Heart right ventricle (tissue), 16 donors: Measurements from ENCODE around the gene OR9G1. TPM values are rescaled to one million over a fixed set of nuclear protein-coding genes. Genes with fewer than 3 reads are reported as not detected.
"Not testable (repeated sequence)": the region's sequence is repeated elsewhere in the genome, so short reads cannot be mapped to it uniquely, and the experiment has no call there.

Source experiments
- ATAC-seq, 8 donors: fragments of 200-7000 bp; cut with Tn5 transposase; one replicate each; pipeline ENCODE4 v1.9.1; 2020; ENCODE audit warnings: mild to moderate bottlenecking in 8 of 8, moderate library complexity in 8 of 8, moderate number of reproducible peaks in 1 of 8
- DNase-seq, 2 donors: peaks; one replicate each; pipeline ENCODE4 v3.0.0-alpha.2; 2020
- H3K27ac ChIP-seq, 10 donors: fragments of 200-600 bp; sonication (generic) in 2 of 10; one replicate each; pipeline versions ENCODE4 v1.5.0 to v1.8.0; 2020 to 2022; ENCODE audit warnings: mild to moderate bottlenecking in 3 of 10
- H3K27me3 ChIP-seq, 7 donors: fragments of 200-600 bp; one replicate each; pipeline ENCODE4 v1.8.0; 2021 to 2022; ENCODE audit warnings: mild to moderate bottlenecking in 2 of 7
- H3K36me3 ChIP-seq, 9 donors: fragments of 200-600 bp; sonication (generic) in 1 of 9; one replicate each; pipeline versions ENCODE4 v1.5.0 to v1.8.0; 2020 to 2022; ENCODE audit warnings: mild to moderate bottlenecking in 2 of 9
- H3K4me1 ChIP-seq, 9 donors: fragments of 200-600 bp; sonication (generic) in 1 of 9; one replicate each; pipeline versions ENCODE4 v1.5.0 to v1.8.0; 2020 to 2022; ENCODE audit warnings: mild to moderate bottlenecking in 4 of 9
- H3K4me3 ChIP-seq, 10 donors: fragments of 200-600 bp; sonication (generic) in 2 of 10; one replicate each; pipeline versions ENCODE4 v1.5.0 to v1.8.0; 2020 to 2022; ENCODE audit warnings: mild to moderate bottlenecking in 7 of 10, moderate library complexity in 2 of 10
- H3K9me3 ChIP-seq, 11 donors: fragments of 200-600 bp in 10 of 11; sonication (generic) in 2 of 11; one replicate each; pipeline versions ENCODE4 v1.5.0 to v1.8.0; 2013 to 2022; ENCODE audit warnings: mild to moderate bottlenecking in 2 of 11, control low read depth in 1 of 11, moderate library complexity in 1 of 11
- CTCF ChIP-seq, 9 donors: fragments of 200-600 bp; sonication (generic) in 2 of 9; IDR thresholded peaks; one replicate each; pipeline versions ENCODE4 v1.5.0 to v1.8.0; 2021 to 2022; ENCODE audit warnings: antibody characterized with exemption in 9 of 9, mild to moderate bottlenecking in 5 of 9, moderate library complexity in 1 of 9
- WGBS, 2 donors: extraction: QIAGEN DNeasy Blood & Tissue Kit; methylation state at CpG; one replicate each; pipeline ENCODE4 v1.1.7; 2013; ENCODE audit warnings: inconsistent platforms in 1 of 2; 5-methylcytosine and 5-hydroxymethylcytosine counted together
- intact Hi-C, 10 donors: fragments of 100-400 bp; cut with DNase I; formaldehyde crosslinking; loops; one replicate each; pipeline versions ENCODE4 v1.11.1 to v1.14.2; 2022
- polyA plus RNA-seq, 2 donors: library from polyadenylated mRNA; stranded (reverse); fragments of 200-250 nt; gene quantifications; one replicate each; pipeline ENCODE4 v1.2.3, GENCODE V29; 2013
- total RNA-seq, 10 donors: library from RNA; stranded (reverse); fragmentation: NEBNext Ultra II Directional in 3 of 10; extraction: Animal tissue kit (Norgen Biotek cat#: 25700) in 3 of 10; gene quantifications; one replicate each; pipeline versions ENCODE4 v1.2.1 to v1.2.4, GENCODE V29; 2021 to 2023
- donor health status: Arrhythmogenic right ventricular cardiomyopathy.
- donor health status: ischemic (EF 13 %, LVEDD 7.1; RV severe dilation, severe dysfunction).
- donor health status: healthy with polysubstance abuse.
- donor health status: DM: no; HTN: yes; CAD: no.
- donor health status: DM: no; HTN: no; CAD: no.
- donor health status: ischemic (EF 25% LVEDD 6.9; RV normal size, moderate dysfunction).
- donor health status: ischemic (EF 25% LVEDD 5.7; RV mildly dilated, moderate dysfunction).
- donor health status: healthy.
- donor health status: DM: yes; HTN: yes; CAD: no.
- donor health status: Ischemic cardiomyopathy.
- donor health status: ischemic (EF 35%, LVEDD 5.7; RV mildly dilated, moderate dysfunction).
- donor health status: nonischemic (EF 11% LVEDD 7.7; RV severe dilation, severe dysfunction).
- donor health status: DM: yes; HTN: yes; CAD: no.
- donor health status: PGD.
- donor health status: ischemic (EF 29% LVEDD 5.4; RV normal size, mild dysfunction).
- donor health status: nonischemic (EF 23%, LVEDD 6.1; RV moderate dilation, normal function).

OR9G1 gene
- total and polyA plus RNA-seq, 12 donors: not detected

DNA sequence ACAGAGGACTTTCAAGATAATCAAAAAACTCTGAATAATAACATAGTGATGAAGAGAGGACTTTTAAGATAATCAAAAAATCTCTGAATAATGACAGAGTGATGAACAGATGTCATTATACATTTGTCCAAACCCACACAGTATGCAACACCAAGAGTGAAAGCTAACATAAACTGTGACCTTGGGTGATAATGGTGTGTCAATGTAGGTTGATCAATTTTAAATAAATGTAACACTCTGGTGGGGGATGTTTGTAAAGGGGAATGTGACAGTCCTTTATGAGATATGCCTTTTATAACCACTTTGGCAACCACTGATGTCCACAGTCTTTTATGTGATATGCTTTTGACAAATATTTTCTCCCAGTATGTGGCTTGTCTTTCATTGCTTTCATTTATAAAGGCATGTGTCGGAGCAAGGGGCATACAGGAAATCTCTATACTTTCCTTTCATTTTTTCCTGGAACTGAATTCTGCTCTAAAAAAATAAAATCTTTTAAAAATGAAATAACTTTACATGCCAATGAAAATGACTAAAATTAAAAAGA lies 10.3 kb upstream of the OR9G1 start:
- Histone ChIP-seq H3K27me3 (no peaks in the 10 kb centered on the region), H3K4me3 (no peak overlapping the region), H3K9me3 (no peaks in the 10 kb centered on the region), H3K4me1 (no peaks in the 10 kb centered on the region), H3K27ac (no peak overlapping the region), H3K36me3 (no peaks in the 10 kb centered on the region)
- DNase-seq (no peak), ATAC-seq (no peak)
- 61 to 69% methylated on average over 1 of the region's 1 CpG for WGBS, 2 donors
- intact Hi-C loops: loop anchor here in 1 of 10 donors (10.0 kb wide), 1 partner anchor 56 kb away; the partner anchor contains the start of gene OR9G4
- TF ChIP-seq CTCF (IDR thresholded peaks at IDR 0.05): no peak

DNA sequence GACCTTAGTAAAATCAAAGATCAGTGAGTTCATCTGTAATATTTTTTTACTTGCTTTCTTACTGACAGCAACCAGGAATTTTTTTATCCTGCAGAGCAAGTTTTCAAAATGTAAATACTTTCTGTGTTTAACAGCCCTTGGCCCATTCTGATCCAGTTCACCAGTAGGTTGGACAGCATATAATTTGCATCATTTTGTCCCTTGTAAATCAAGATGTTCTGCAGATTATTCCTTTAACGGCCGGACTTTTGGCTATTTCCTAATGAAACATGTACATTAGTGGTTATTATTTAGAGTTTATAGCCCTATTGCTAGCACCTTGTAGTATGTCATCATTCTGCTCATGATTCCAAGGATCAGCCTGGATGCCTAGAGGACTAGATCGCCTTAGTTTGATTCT lies 7.7 kb upstream of the OR9G1 start:
- not testable (repeated sequence) for H3K4me3 ChIP-seq

GRCh38 chr11:56693428-56693827 lies 5.5 kb upstream of the OR9G1 start:
- Histone ChIP-seq H3K4me1 (no peaks in the 10 kb centered on the region), H3K36me3 (no peaks in the 10 kb centered on the region), H3K27ac (no peak overlapping the region), H3K9me3 (no peaks in the 10 kb centered on the region), H3K27me3 (no peaks in the 10 kb centered on the region), H3K4me3 (no peak overlapping the region)
- ATAC-seq (no peak), DNase-seq (no peak)
- WGBS, 2 donors: 73 to 81% methylated on average over 2 of the region's 2 CpGs
- intact Hi-C loops: no loop called here
- no peak for TF ChIP-seq CTCF (IDR thresholded peaks at IDR 0.05)

More for the DNA sequence above, 7.7 kb upstream of the OR9G1 start:
- H3K36me3 ChIP-seq, intact Hi-C loops, H3K27me3 ChIP-seq, DNase-seq, H3K9me3 ChIP-seq, H3K27ac ChIP-seq, ATAC-seq, H3K4me1 ChIP-seq: not testable (repeated sequence)
- WGBS, 2 donors: 85 to 89% methylated on average over 3 of the region's 3 CpGs

DNA sequence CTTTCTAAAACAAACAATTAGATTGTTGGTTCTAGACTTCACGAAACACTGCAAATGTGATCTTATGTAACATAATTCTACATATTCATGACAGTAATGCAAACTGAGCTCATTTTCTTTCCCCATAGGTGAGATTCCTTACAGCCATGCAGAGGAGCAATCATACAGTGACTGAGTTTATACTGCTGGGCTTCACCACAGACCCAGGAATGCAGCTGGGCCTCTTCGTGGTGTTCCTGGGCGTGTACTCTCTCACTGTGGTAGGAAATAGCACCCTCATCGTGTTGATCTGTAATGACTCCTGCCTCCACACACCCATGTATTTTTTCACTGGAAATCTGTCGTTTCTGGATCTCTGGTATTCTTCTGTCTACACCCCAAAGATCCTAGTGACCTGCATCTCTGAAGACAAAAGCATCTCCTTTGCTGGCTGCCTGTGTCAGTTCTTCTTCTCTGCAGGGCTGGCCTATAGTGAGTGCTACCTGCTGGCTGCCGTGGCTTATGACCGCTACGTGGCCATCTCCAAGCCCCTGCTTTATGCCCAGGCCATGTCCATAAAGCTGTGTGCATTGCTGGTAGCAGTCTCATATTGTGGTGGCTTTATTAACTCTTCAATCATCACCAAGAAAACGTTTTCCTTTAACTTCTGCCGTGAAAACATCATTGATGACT lies 1.5 kb downstream of the OR9G1 start:
- no peak overlapping the region for H3K27ac ChIP-seq
- no peak for TF ChIP-seq CTCF (IDR thresholded peaks at IDR 0.05)
- no peak for ATAC-seq
- no peaks in the 10 kb centered on the region for H3K27me3 ChIP-seq
- no peaks in the 10 kb centered on the region for H3K9me3 ChIP-seq
- no peaks in the 10 kb centered on the region for H3K4me1 ChIP-seq
- no peaks in the 10 kb centered on the region for H3K36me3 ChIP-seq
- no peak for DNase-seq
- 52 to 59% methylated on average over 10 of the region's 10 CpGs for WGBS, 2 donors
- H3K4me3 ChIP-seq: no peak overlapping the region
- intact Hi-C loops: no loop called here

DNA sequence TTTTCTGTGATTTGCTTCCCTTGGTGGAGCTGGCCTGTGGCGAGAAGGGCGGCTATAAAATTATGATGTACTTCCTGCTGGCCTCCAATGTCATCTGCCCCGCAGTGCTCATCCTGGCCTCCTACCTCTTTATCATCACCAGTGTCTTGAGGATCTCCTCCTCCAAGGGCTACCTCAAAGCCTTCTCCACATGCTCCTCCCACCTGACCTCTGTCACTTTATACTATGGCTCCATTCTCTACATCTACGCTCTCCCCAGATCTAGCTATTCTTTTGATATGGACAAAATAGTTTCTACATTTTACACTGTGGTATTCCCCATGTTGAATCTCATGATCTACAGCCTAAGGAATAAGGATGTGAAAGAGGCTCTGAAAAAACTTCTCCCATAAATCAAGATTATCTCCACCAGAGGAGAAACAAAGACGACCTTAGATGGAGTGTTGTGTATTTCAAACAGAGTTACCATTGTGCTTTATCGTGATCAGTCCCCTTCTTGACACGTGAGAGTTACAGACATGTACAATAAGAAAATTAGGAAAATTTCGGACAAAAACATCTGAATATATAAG lies 2.1 kb downstream of the OR9G1 start:
- Histone ChIP-seq H3K9me3 (no peaks in the 10 kb centered on the region), H3K27me3 (no peaks in the 10 kb centered on the region), H3K4me1 (no peaks in the 10 kb centered on the region), H3K36me3 (no peaks in the 10 kb centered on the region), H3K4me3 (no peak overlapping the region), H3K27ac (no peak overlapping the region)
- WGBS, 2 donors: 63 to 70% methylated on average over 8 of the region's 8 CpGs
- intact Hi-C loops: no loop called here
- DNase-seq (no peak), ATAC-seq (peak in 1 of 8 donors; percentile 22)
- TF ChIP-seq CTCF (IDR thresholded peaks at IDR 0.05): no peak
